T-helper 1 cell treated with Interleukin-12 subunit alpha and Interleukin-12 subunit beta and Interleukin-4 antibody, amounts not matched to agents 30 ng/mL and 1 ng/mL, for 36 hours (primary cell): ENCODE measurements around the gene MLST8. TPM values are rescaled to one million over a fixed set of nuclear protein-coding genes. Genes with fewer than 3 reads are reported as not detected.

Experiments
- intact Hi-C: fragments of 100-400 bp; cut with micrococcal nuclease; formaldehyde crosslinking; loops from one replicate; pipeline ENCODE4 v1.15.1; 2024
- total RNA-seq: library from RNA; stranded (reverse); gene quantifications from 2 replicates; pipeline ENCODE4 v1.2.3, GENCODE V29; 2022

MLST8 gene
- total RNA-seq: 36.8 and 38.3 TPM in 2 replicates

GRCh38 chr16:2205104-2205966 lies at the start of gene MLST8:
Gene MLST8 (plus strand): TSS chr16:2205454. CDS start chr16:2206086, 632 bp downstream.
- intact Hi-C loops: loop anchor here (1.0 to 10.0 kb wide), 8 partner anchors 9 to 569 kb away; partner anchors contain the start of genes E4F1, ELOB, MSRB1 and PGP

- intact Hi-C loops: loop anchor here (1.0 to 10.0 kb wide), 16 partner anchors 15 to 544 kb away; partner anchors contain the start of genes CRAMP1, E4F1, ECI1 and FAHD1
These were observed 49.0 kb upstream of the MLST8 start for GRCh38 chr16:2155977-2156848.

GRCh38 chr16:2156849-2157224 lies 48.4 kb upstream of the MLST8 start:
- intact Hi-C loops: loop anchor here (5.0 to 10.0 kb wide), 3 partner anchors 95 to 545 kb away; partner anchors contain the start of genes CRAMP1, ECI1 and IFT140

- intact Hi-C loops: loop anchor here (5.0 to 10.0 kb wide), 3 partner anchors 95 to 545 kb away; partner anchors contain the start of genes CRAMP1, ECI1 and IFT140
These were observed 47.6 kb upstream of the MLST8 start for GRCh38 chr16:2157480-2158261.

- intact Hi-C loops: loop anchor here (5.0 to 10.0 kb wide), 3 partner anchors 94 to 546 kb away; partner anchors contain the start of genes CRAMP1, ECI1 and IFT140
These were observed 47.0 kb upstream of the MLST8 start for GRCh38 chr16:2158262-2158638.

GRCh38 chr16:2159175-2159838 lies 45.9 kb upstream of the MLST8 start:
- intact Hi-C loops: loop anchor here (5.0 to 10.0 kb wide), 3 partner anchors 93 to 547 kb away; partner anchors contain the start of genes CRAMP1, ECI1 and IFT140

GRCh38 chr16:2160915-2161551 lies 44.2 kb upstream of the MLST8 start:
- intact Hi-C loops: no loop called here

- intact Hi-C loops: no loop called here
These were observed 43.3 kb upstream of the MLST8 start for GRCh38 chr16:2161911-2162310.

GRCh38 chr16:2162676-2163118 lies 42.6 kb upstream of the MLST8 start:
- intact Hi-C loops: no loop called here

- intact Hi-C loops: no loop called here
These were observed 41.9 kb upstream of the MLST8 start for GRCh38 chr16:2163211-2163881.

GRCh38 chr16:2165861-2166260 lies 39.4 kb upstream of the MLST8 start:
- intact Hi-C loops: no loop called here

GRCh38 chr16:2166263-2167067 lies 38.8 kb upstream of the MLST8 start:
- intact Hi-C loops: no loop called here

- intact Hi-C loops: no loop called here
These were observed 38.1 kb upstream of the MLST8 start for GRCh38 chr16:2167068-2167638.

GRCh38 chr16:2170080-2170479 lies 35.2 kb upstream of the MLST8 start:
- intact Hi-C loops: no loop called here

- intact Hi-C loops: no loop called here
These were observed 34.4 kb upstream of the MLST8 start for GRCh38 chr16:2170587-2171435.

GRCh38 chr16:2171601-2172178 lies 33.6 kb upstream of the MLST8 start:
- intact Hi-C loops: no loop called here
